Fibroblast of lung (primary cell): Measurements from ENCODE around the gene ADAM23. TPM values are rescaled to one million over a fixed set of nuclear protein-coding genes. Genes with fewer than 3 reads are reported as not detected.

Source experiments
- DNase-seq, 2 donors: peaks; one replicate each; pipeline versions ENCODE4 v3.0.0 to v3.0.0-alpha.2; 2010; ENCODE audit warnings: low read depth in 2 of 2
- H2AFZ ChIP-seq: 2 replicates; pipeline ENCODE4 v1.5.1; 2012; ENCODE audit warnings: low read length, control low read depth, inconsistent platforms
- H3K27ac ChIP-seq: 2 replicates; pipeline ENCODE4 v1.5.1; 2011; ENCODE audit warnings: low read length, control low read depth; ENCODE audit not compliant: insufficient read depth
- H3K27me3 ChIP-seq: 2 replicates; pipeline ENCODE4 v1.5.1; 2011; ENCODE audit warnings: mild to moderate bottlenecking, low read length; ENCODE audit not compliant: control insufficient read depth, insufficient read depth
- H3K36me3 ChIP-seq: 2 replicates; pipeline ENCODE4 v1.5.1; 2011; ENCODE audit warnings: low read length; ENCODE audit not compliant: control insufficient read depth, insufficient read depth
- H3K4me1 ChIP-seq: 2 replicates; pipeline ENCODE4 v1.5.1; 2011; ENCODE audit warnings: low read length; ENCODE audit not compliant: control insufficient read depth, insufficient read depth; ENCODE audit errors: extremely low read depth
- H3K4me2 ChIP-seq: 2 replicates; pipeline ENCODE4 v1.5.1; 2011; ENCODE audit warnings: low read length, control low read depth; ENCODE audit not compliant: insufficient read depth; ENCODE audit errors: extremely low read depth
- H3K4me3 ChIP-seq, 4 experiments: fragments of 200-600 bp in 1 of 4; sonication (generic) in 1 of 4; replicated peaks in 1 of 4; 2 replicates each; pipeline ENCODE4 v1.5.1; 2011 to 2016; ENCODE audit warnings: low read length in 4 of 4, low read depth in 3 of 4, mild to moderate bottlenecking in 3 of 4, control low read depth in 2 of 4, inconsistent platforms in 1 of 4, mixed read lengths in 1 of 4; ENCODE audit not compliant: insufficient read depth in 1 of 4; ENCODE audit errors: control extremely low read depth in 1 of 4
- H3K79me2 ChIP-seq: 2 replicates; pipeline ENCODE4 v1.5.1; 2012; ENCODE audit warnings: mild to moderate bottlenecking, low read length, inconsistent platforms; ENCODE audit not compliant: control insufficient read depth, insufficient read depth
- H3K9ac ChIP-seq: 2 replicates; pipeline ENCODE4 v1.5.1; 2011; ENCODE audit warnings: mild to moderate bottlenecking, low read length, control low read depth; ENCODE audit not compliant: insufficient read depth
- H3K9me3 ChIP-seq: 2 replicates; pipeline ENCODE4 v1.5.1; 2012; ENCODE audit warnings: low read depth, low read length; ENCODE audit not compliant: control insufficient read depth, insufficient read depth
- H4K20me1 ChIP-seq: 2 replicates; pipeline ENCODE4 v1.5.1; 2011; ENCODE audit warnings: low read length; ENCODE audit not compliant: control insufficient read depth, insufficient read depth; ENCODE audit errors: extremely low read depth
- CTCF ChIP-seq, 2 donors: IDR thresholded peaks in 1 of 2; conservative IDR thresholded peaks in 1 of 2; 1 replicate in 1 of 2; 2 replicates in 1 of 2; pipeline ENCODE4 v1.5.1; 2011 to 2012; ENCODE audit warnings: low read length in 2 of 2, control low read depth in 1 of 2, inconsistent platforms in 1 of 2, low read depth in 1 of 2, mild to moderate bottlenecking in 1 of 2
- EZH2 ChIP-seq: IDR thresholded peaks from 2 replicates; pipeline ENCODE4 v1.5.1; 2012; ENCODE audit warnings: low read length, control low read depth, mild to moderate bottlenecking; ENCODE audit errors: missing control alignments
- polyA plus RNA-seq, 2 donors: library from polyadenylated mRNA; depleted of rRNA in 1 of 2; stranded (reverse) in 1 of 2; unstranded in 1 of 2; fragments of >200 nt; gene quantifications; 2 replicates each; pipeline ENCODE4 v1.2.1, GENCODE V29; 2011 to 2012; ENCODE audit warnings: missing spikeins in 1 of 2
- total RNA-seq: library from RNA; depleted of rRNA; stranded (reverse); fragments of >200 nt; gene quantifications from 2 replicates; pipeline ENCODE4 v1.2.1, GENCODE V29; 2014

Gene ADAM23
- total and polyA plus RNA-seq, 2 donors (not counting 1 experiment from before 2014, with no cell fraction given): 2.3 to 2.7 TPM

- H3K27me3 ChIP-seq: no peaks in the 10 kb centered on the region
- TF ChIP-seq CTCF (conservative IDR thresholded peaks at IDR 0.05 in 1 of 2, IDR thresholded peaks at IDR 0.05 in 1 of 2; ENCODE audit: low read depth in 1 of 2, low read length in 2 of 2) (no peak), EZH2 (no peak)
- no peak for DNase-seq
- no peaks in the 10 kb centered on the region for H3K36me3 ChIP-seq
- no peaks in the 10 kb centered on the region for H4K20me1 ChIP-seq
- no peak overlapping the region for H3K27ac ChIP-seq
- H3K4me2 ChIP-seq: no peak overlapping the region
- H3K4me1 ChIP-seq: no peaks in the 10 kb centered on the region
- H3K9me3 ChIP-seq: no peaks in the 10 kb centered on the region
- no peak overlapping the region for H3K4me3 ChIP-seq
- no peak overlapping the region for H2AFZ ChIP-seq
- H3K9ac ChIP-seq: no peak overlapping the region
- H3K79me2 ChIP-seq: no peaks in the 10 kb centered on the region
Measured at GRCh38 chr2:206488053-206488452, 44.7 kb downstream of the ADAM23 start.

DNA sequence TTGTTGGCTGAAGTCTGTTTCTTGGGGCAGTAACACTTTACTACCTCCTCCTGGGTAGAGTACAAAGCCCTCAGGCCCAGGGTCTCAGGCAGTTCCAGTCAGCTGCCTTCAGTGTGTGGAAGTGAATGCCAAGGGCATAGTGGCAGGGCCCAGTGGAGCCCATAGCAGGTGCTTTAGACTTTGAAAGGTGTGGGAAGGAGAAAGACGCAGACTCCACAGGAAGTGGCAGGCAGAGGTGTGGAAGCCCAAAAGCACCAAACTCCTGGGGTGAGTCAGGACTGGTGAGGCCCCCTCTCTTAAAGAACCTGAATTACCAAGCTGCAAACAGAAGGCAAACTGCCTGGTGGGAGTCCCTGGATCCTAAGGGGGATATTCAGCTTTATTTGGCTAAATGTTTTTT is 45.3 kb downstream of the ADAM23 start:
- Histone ChIP-seq H3K27ac (no peak overlapping the region), H3K9me3 (no peaks in the 10 kb centered on the region), H3K4me3 (no peak overlapping the region), H3K36me3 (no peaks in the 10 kb centered on the region), H3K27me3 (no peaks in the 10 kb centered on the region), H4K20me1 (no peaks in the 10 kb centered on the region), H3K9ac (no peak overlapping the region), H2AFZ (no peak overlapping the region), H3K79me2 (no peaks in the 10 kb centered on the region), H3K4me1 (no peaks in the 10 kb centered on the region), H3K4me2 (no peak overlapping the region)
- TF ChIP-seq EZH2 (no peak), CTCF (conservative IDR thresholded peaks at IDR 0.05 in 1 of 2, IDR thresholded peaks at IDR 0.05 in 1 of 2; ENCODE audit: low read depth in 1 of 2, low read length in 2 of 2) (no peak)
- DNase-seq: no peak

DNA sequence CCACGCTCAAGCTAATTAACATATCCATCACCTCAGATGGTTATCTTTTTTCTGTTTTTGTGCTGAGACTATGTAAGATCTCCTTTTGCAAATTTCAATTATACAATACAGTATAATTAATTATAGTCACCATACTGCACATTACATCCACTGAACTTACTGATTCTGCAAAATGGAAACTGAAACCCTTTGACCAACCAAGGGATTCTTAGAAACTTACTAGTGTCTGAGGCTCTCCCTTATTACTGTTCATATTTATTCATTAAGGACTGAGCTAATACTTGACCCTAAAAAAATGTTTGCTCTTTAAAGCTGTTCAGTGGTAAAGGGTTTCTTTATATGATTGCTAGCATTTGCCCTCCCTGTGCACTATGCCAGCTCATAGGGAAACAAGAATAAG is 50.7 kb downstream of the ADAM23 start:
- no peak for DNase-seq
- Histone ChIP-seq H3K4me1 (no peaks in the 10 kb centered on the region), H3K27ac (no peak overlapping the region), H3K27me3 (no peaks in the 10 kb centered on the region), H2AFZ (no peak overlapping the region), H3K9me3 (no peaks in the 10 kb centered on the region), H3K36me3 (no peaks in the 10 kb centered on the region), H3K79me2 (no peaks in the 10 kb centered on the region), H3K9ac (no peak overlapping the region), H3K4me3 (no peak overlapping the region), H4K20me1 (no peaks in the 10 kb centered on the region), H3K4me2 (no peak overlapping the region)
- TF ChIP-seq EZH2: no peak
- TF ChIP-seq CTCF (conservative IDR thresholded peaks at IDR 0.05 in 1 of 2, IDR thresholded peaks at IDR 0.05 in 1 of 2; ENCODE audit: low read depth in 1 of 2, low read length in 2 of 2): no peak
